DOHH2 (cell line): ENCODE data around the gene POPDC2.

Source experiments
- H3F3A ChIP-seq: fragments of 200-600 bp; sonication (generic), shearing (Covaris generic); 2 replicates; pipeline ENCODE4 v1.6.0; 2016; ENCODE audit warnings: antibody characterized with exemption, mild to moderate bottlenecking; ENCODE audit not compliant: control insufficient read depth, insufficient read depth
- H3K27ac ChIP-seq: fragments of 200-600 bp; sonication (generic); 2 replicates; pipeline ENCODE4 v1.5.1; 2014; ENCODE audit warnings: low read depth, mild to moderate bottlenecking, low read length, moderate library complexity
- H3K27me3 ChIP-seq: fragments of 200-600 bp; sonication (generic); 2 replicates; pipeline ENCODE4 v1.6.1; 2014; ENCODE audit warnings: mild to moderate bottlenecking, low read length, mixed read lengths; ENCODE audit not compliant: control insufficient read depth
- H3K36me3 ChIP-seq: fragments of 200-600 bp; sonication (generic); 2 replicates; pipeline ENCODE4 v1.6.1; 2014; ENCODE audit warnings: mild to moderate bottlenecking, low read length, moderate library complexity, mixed read lengths; ENCODE audit not compliant: control insufficient read depth
- H3K4me1 ChIP-seq: fragments of 200-600 bp; sonication (generic); 2 replicates; pipeline ENCODE4 v1.6.1; 2014; ENCODE audit warnings: mild to moderate bottlenecking, low read length, mixed read lengths; ENCODE audit not compliant: control insufficient read depth
- H3K4me2 ChIP-seq: fragments of 200-600 bp; sonication (generic); 2 replicates; pipeline ENCODE4 v1.6.0; 2014; ENCODE audit warnings: mild to moderate bottlenecking, low read length, moderate library complexity
- H3K4me3 ChIP-seq: fragments of 200-600 bp; sonication (generic); 2 replicates; pipeline ENCODE4 v1.5.1; 2014; ENCODE audit warnings: mild to moderate bottlenecking, low read length, mixed read lengths
- H3K79me2 ChIP-seq: fragments of 200-600 bp; sonication (generic); 2 replicates; pipeline ENCODE4 v1.6.1; 2014; ENCODE audit warnings: mild to moderate bottlenecking, low read length, mixed read lengths; ENCODE audit not compliant: control insufficient read depth
- H3K9me2 ChIP-seq: fragments of 200-600 bp; sonication (generic); replicated peaks from 2 replicates; pipeline ENCODE4 v1.6.1; 2014; ENCODE audit warnings: mild to moderate bottlenecking, low read length, mixed read lengths; ENCODE audit not compliant: control insufficient read depth
- H3K9me3 ChIP-seq: fragments of 200-600 bp; sonication (generic); 2 replicates; pipeline ENCODE4 v1.6.1; 2014; ENCODE audit warnings: antibody characterized with exemption, low read length, mixed read lengths; ENCODE audit not compliant: control insufficient read depth, insufficient read depth
- H4K20me1 ChIP-seq: fragments of 200-600 bp; sonication (generic); 2 replicates; pipeline ENCODE4 v1.6.0; 2014; ENCODE audit warnings: low read depth, mild to moderate bottlenecking, antibody characterized with exemption, low read length, moderate library complexity; ENCODE audit not compliant: control insufficient read depth, insufficient read depth
- EZH2phosphoT487 ChIP-seq: fragments of 200-600 bp; sonication (generic); IDR thresholded peaks from 2 replicates; pipeline ENCODE4 v1.6.1; 2017; ENCODE audit warnings: borderline replicate concordance, mild to moderate bottlenecking, antibody characterized with exemption, low read length, moderate library complexity, mixed read lengths
- TF ChIP-seq, protein P1 (sequence below): fragments of 200-600 bp; sonication (generic); IDR thresholded peaks from one replicate; pipeline ENCODE4 v1.5.1; 2014; ENCODE audit warnings: antibody characterized with exemption, mild to moderate bottlenecking, low read depth, low read length; ENCODE audit not compliant: poor library complexity, severe bottlenecking

POPDC2 gene

DNA sequence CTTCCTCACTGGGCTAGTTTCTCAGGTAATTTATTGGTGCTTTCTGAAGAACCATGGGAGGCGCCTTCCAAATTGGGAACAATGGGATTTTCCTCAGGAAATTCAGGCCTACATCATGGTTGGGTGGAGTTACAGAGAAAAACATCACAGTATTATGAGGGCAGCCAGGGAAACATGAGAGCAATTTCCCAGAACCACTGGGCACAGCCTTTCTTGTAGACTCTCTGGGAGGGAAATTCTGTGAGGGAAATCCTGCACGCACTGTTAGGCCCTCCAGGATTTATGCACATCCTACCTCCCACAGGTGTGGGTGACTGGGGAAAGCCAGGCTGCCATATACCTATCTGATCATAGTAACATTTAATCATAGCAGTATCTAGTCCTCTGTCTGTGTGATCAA lies 13.2 kb downstream of the POPDC2 start:
- Histone ChIP-seq H3K4me1 (no peaks in the 10 kb centered on the region), H3F3A (no peaks in the 10 kb centered on the region), H3K9me3 (no peaks in the 10 kb centered on the region), H3K27ac (no peak overlapping the region), H3K4me2 (no peak overlapping the region), H3K4me3 (no peak overlapping the region), H3K79me2 (no peaks in the 10 kb centered on the region), H3K9me2 (no peaks in the 10 kb centered on the region), H4K20me1 (no peaks in the 10 kb centered on the region), H3K27me3 (no peaks in the 10 kb centered on the region), H3K36me3 (no peaks in the 10 kb centered on the region)
- TF ChIP-seq EZH2phosphoT487 = no peak
- TF ChIP-seq, protein P1, sequence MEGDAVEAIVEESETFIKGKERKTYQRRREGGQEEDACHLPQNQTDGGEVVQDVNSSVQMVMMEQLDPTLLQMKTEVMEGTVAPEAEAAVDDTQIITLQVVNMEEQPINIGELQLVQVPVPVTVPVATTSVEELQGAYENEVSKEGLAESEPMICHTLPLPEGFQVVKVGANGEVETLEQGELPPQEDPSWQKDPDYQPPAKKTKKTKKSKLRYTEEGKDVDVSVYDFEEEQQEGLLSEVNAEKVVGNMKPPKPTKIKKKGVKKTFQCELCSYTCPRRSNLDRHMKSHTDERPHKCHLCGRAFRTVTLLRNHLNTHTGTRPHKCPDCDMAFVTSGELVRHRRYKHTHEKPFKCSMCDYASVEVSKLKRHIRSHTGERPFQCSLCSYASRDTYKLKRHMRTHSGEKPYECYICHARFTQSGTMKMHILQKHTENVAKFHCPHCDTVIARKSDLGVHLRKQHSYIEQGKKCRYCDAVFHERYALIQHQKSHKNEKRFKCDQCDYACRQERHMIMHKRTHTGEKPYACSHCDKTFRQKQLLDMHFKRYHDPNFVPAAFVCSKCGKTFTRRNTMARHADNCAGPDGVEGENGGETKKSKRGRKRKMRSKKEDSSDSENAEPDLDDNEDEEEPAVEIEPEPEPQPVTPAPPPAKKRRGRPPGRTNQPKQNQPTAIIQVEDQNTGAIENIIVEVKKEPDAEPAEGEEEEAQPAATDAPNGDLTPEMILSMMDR = no peak

DNA sequence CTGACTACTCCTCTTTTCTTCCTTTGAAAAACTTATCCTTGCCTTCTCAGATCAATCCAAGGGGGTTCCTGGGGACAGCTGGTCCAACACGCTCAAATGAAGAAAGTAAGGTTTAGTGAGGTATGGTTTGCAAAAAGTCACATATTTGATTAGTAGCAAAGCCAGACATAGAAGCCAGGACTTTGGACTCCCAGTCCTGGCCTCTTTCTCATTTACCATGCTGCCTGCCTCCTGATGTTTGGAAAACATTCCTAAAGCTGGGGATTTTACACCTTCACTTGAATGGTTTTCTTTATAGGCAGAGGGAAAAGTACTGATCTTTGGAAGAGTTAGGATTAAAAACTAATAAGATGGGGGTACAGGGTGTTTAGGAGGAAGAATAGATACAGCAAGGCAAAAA lies 14.6 kb downstream of the POPDC2 start:
- no peaks in the 10 kb centered on the region for H3K79me2 ChIP-seq

DNA sequence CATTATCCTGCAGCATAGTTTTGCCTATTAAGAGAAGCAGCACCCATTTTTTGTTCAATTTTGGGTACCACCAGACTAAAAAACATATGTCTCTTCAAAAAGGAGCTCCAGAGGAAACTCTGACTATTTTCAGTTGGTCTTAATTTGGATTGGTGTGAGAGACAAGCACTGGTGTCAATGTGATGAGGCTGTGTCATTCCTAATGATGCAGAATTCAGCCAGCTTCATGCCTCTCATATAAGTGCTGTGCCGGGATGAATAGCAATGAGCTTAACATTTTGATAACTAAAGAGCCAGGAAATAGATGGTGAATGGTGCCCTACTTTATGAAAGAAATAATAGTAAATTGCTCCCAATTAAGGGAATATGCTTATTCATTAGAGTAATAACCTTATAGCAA lies 15.9 kb downstream of the POPDC2 start:
- H3K27ac ChIP-seq = no peak overlapping the region
- TF ChIP-seq, protein P1 = no peak
- TF ChIP-seq EZH2phosphoT487 = no peak

More for the DNA sequence above, 14.6 kb downstream of the POPDC2 start:
- no peaks in the 10 kb centered on the region for H3K9me2 ChIP-seq
- H4K20me1 ChIP-seq = no peaks in the 10 kb centered on the region
- no peaks in the 10 kb centered on the region for H3K27me3 ChIP-seq
- H3K4me2 ChIP-seq = no peak overlapping the region
- H3K4me1 ChIP-seq = no peaks in the 10 kb centered on the region
- H3K4me3 ChIP-seq = no peak overlapping the region
- H3K36me3 ChIP-seq = no peaks in the 10 kb centered on the region
- no peak overlapping the region for H3K27ac ChIP-seq
- TF ChIP-seq EZH2phosphoT487 = no peak
- TF ChIP-seq, protein P1 = no peak
- no peaks in the 10 kb centered on the region for H3F3A ChIP-seq
- H3K9me3 ChIP-seq = no peaks in the 10 kb centered on the region

DNA sequence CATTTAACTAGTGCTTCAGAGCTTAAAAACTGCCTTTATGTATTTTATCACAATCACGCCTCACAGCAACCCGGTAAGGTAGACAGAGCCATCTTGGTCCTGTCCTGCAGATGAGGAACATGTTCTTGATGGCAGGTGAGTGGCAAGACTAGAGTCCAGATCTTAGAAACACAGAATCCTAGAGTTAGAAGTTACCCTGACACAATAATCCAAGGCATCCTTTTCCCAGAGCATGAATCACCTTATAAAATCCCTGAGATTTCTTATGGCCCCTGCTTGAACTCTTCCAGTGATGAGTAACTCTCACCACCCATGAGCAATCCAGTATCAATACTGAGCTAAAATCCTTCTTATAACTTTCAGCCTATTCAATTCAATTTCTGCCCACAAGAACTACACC lies 16.9 kb downstream of the POPDC2 start:
- no peak overlapping the region for H3K4me2 ChIP-seq
- H3K9me3 ChIP-seq = no peaks in the 10 kb centered on the region
- no peaks in the 10 kb centered on the region for H3K79me2 ChIP-seq
- no peak overlapping the region for H3K27ac ChIP-seq
- H3K36me3 ChIP-seq = no peaks in the 10 kb centered on the region
- H3K9me2 ChIP-seq = no peaks in the 10 kb centered on the region
- TF ChIP-seq EZH2phosphoT487 = no peak
- TF ChIP-seq, protein P1 = no peak
- no peaks in the 10 kb centered on the region for H3K27me3 ChIP-seq
- H4K20me1 ChIP-seq = no peaks in the 10 kb centered on the region
- H3K4me3 ChIP-seq = no peak overlapping the region
- H3F3A ChIP-seq = no peaks in the 10 kb centered on the region
- peaks cover 6% of the 10 kb centered on the region for H3K4me1 ChIP-seq

More for the DNA sequence above, 15.9 kb downstream of the POPDC2 start:
- Histone ChIP-seq H3K36me3 (no peaks in the 10 kb centered on the region), H3K9me2 (no peaks in the 10 kb centered on the region), H3F3A (no peaks in the 10 kb centered on the region), H3K9me3 (no peaks in the 10 kb centered on the region), H3K4me2 (no peak overlapping the region), H4K20me1 (no peaks in the 10 kb centered on the region), H3K27me3 (no peaks in the 10 kb centered on the region), H3K4me3 (no peak overlapping the region), H3K4me1 (no peaks in the 10 kb centered on the region), H3K79me2 (no peaks in the 10 kb centered on the region)
